Trophoblast cell (in vitro differentiated cells and primary cell): ENCODE data around the gene BZW2.

Experiments
- DNase-seq, 2 donors: peaks; one replicate each; pipeline ENCODE4 v3.0.0-alpha.2; 2016
- H2AFZ ChIP-seq: 2 replicates; pipeline ENCODE4 v1.6.1; 2013; ENCODE audit warnings: low read length, moderate library complexity, mild to moderate bottlenecking; ENCODE audit not compliant: insufficient read depth, poor library complexity
- H2AK5ac ChIP-seq: 2 replicates; pipeline ENCODE4 v1.6.1; 2013; ENCODE audit warnings: mild to moderate bottlenecking, low read length
- H2BK120ac ChIP-seq: 2 replicates; pipeline ENCODE4 v1.6.1; 2013; ENCODE audit warnings: low read length, mild to moderate bottlenecking, moderate library complexity; ENCODE audit not compliant: insufficient read depth, poor library complexity
- H2BK12ac ChIP-seq: 2 replicates; pipeline ENCODE4 v1.6.1; 2013; ENCODE audit warnings: mild to moderate bottlenecking, low read length, moderate library complexity
- H2BK5ac ChIP-seq: 2 replicates; pipeline ENCODE4 v1.6.1; 2013; ENCODE audit warnings: low read length, low read depth, moderate library complexity, mild to moderate bottlenecking; ENCODE audit not compliant: poor library complexity
- H3K14ac ChIP-seq: 2 replicates; pipeline ENCODE4 v1.6.1; 2013; ENCODE audit warnings: mild to moderate bottlenecking, low read length
- H3K18ac ChIP-seq: 2 replicates; pipeline ENCODE4 v1.6.1; 2013; ENCODE audit warnings: mild to moderate bottlenecking, low read length
- H3K23ac ChIP-seq: 2 replicates; pipeline ENCODE4 v1.6.1; 2013; ENCODE audit warnings: low read length
- H3K27ac ChIP-seq: 2 replicates; pipeline ENCODE4 v1.5.1; 2013; ENCODE audit warnings: low read depth, mild to moderate bottlenecking, inconsistent platforms, low read length, moderate library complexity
- H3K27me3 ChIP-seq: 2 replicates; pipeline ENCODE4 v1.6.1; 2013; ENCODE audit warnings: inconsistent platforms, mild to moderate bottlenecking, low read length, moderate library complexity; ENCODE audit not compliant: insufficient read depth
- H3K36me3 ChIP-seq, 2 experiments: 1 replicate in 1 of 2; 2 replicates in 1 of 2; pipeline ENCODE4 v1.6.1; 2013; ENCODE audit warnings: low read length in 2 of 2, mild to moderate bottlenecking in 2 of 2, moderate library complexity in 1 of 2; ENCODE audit not compliant: insufficient read depth in 2 of 2, control insufficient read depth in 1 of 2
- H3K4ac ChIP-seq: 2 replicates; pipeline ENCODE4 v1.6.1; 2013; ENCODE audit warnings: low read depth, mild to moderate bottlenecking, low read length, moderate library complexity
- H3K4me1 ChIP-seq, 2 experiments: 1 replicate in 1 of 2; 2 replicates in 1 of 2; pipeline ENCODE4 v1.6.1; 2013; ENCODE audit warnings: low read length in 2 of 2, mild to moderate bottlenecking in 2 of 2, moderate library complexity in 1 of 2; ENCODE audit not compliant: insufficient read depth in 2 of 2, control insufficient read depth in 1 of 2
- H3K4me2 ChIP-seq: 2 replicates; pipeline ENCODE4 v1.6.1; 2013; ENCODE audit warnings: inconsistent platforms, mild to moderate bottlenecking, low read length, moderate library complexity
- H3K4me3 ChIP-seq: 2 replicates; pipeline ENCODE4 v1.5.1; 2013; ENCODE audit warnings: mild to moderate bottlenecking, low read depth, low read length, inconsistent platforms
- H3K79me1 ChIP-seq: one replicate; pipeline ENCODE4 v1.6.1; 2013; ENCODE audit warnings: low read length
- H3K79me2 ChIP-seq: 2 replicates; pipeline ENCODE4 v1.6.1; 2013; ENCODE audit warnings: low read length, mild to moderate bottlenecking; ENCODE audit not compliant: control insufficient read depth, insufficient read depth, poor library complexity
- H3K9ac ChIP-seq: 2 replicates; pipeline ENCODE4 v1.6.1; 2013; ENCODE audit warnings: mild to moderate bottlenecking, low read length
- H3K9me3 ChIP-seq: 2 replicates; pipeline ENCODE4 v1.6.1; 2013; ENCODE audit warnings: low read depth, mild to moderate bottlenecking, control low read depth, inconsistent platforms, low read length; ENCODE audit not compliant: insufficient read depth
- H4K12ac ChIP-seq: 2 replicates; pipeline ENCODE4 v1.6.1; 2013; ENCODE audit warnings: low read depth, mild to moderate bottlenecking, low read length, moderate library complexity
- H4K8ac ChIP-seq: 2 replicates; pipeline ENCODE4 v1.6.1; 2013; ENCODE audit warnings: low read depth, mild to moderate bottlenecking, low read length, moderate library complexity
- H4K91ac ChIP-seq: one replicate; pipeline ENCODE4 v1.6.1; 2013; ENCODE audit warnings: low read depth, mild to moderate bottlenecking, low read length, moderate library complexity
- WGBS: extraction: QIAGEN DNeasy Blood & Tissue Kit; methylation state at CpG from one replicate; pipeline ENCODE4 v1.1.7; 2013; ENCODE audit warnings: missing lambda C conversion rate; ENCODE audit not compliant: insufficient read length, insufficient coverage; ENCODE audit errors: extremely low coverage; 5-methylcytosine and 5-hydroxymethylcytosine counted together

The BZW2 gene

GRCh38 chr7:16729541-16729940, 83.6 kb downstream of the BZW2 start:
- Histone ChIP-seq H4K8ac (no peak overlapping the region), H2AFZ (no peak overlapping the region), H3K4me3 (no peak overlapping the region)

GRCh38 chr7:16730937-16731336, 85.0 kb downstream of the BZW2 start:
- DNase-seq, result peak in 1 of 2 donors; percentile 50
- Histone ChIP-seq H3K27me3 (no peaks in the 10 kb centered on the region), H3K9me3 (no peaks in the 10 kb centered on the region), H4K12ac (no peak overlapping the region), H3K4me3 (no peak overlapping the region), H3K4me1 (peaks cover 3 to 6% of the 10 kb centered on the region in 2 experiments), H3K18ac (no peak overlapping the region), H3K27ac (no peak overlapping the region), H3K79me1 (no peaks in the 10 kb centered on the region), H3K79me2 (no peaks in the 10 kb centered on the region), H3K14ac (no peak overlapping the region), H3K36me3 (peaks cover 0 to 4% of the 10 kb centered on the region in 2 experiments), H3K4me2 (no peak overlapping the region), H2BK120ac (no peak overlapping the region), H4K91ac (no peak overlapping the region), H2AFZ (no peak overlapping the region), H2BK12ac (no peak overlapping the region), H3K9ac (no peak overlapping the region), H4K8ac (no peak overlapping the region), H3K23ac (no peak overlapping the region), H3K4ac (no peak overlapping the region), H2AK5ac (no peak overlapping the region), H2BK5ac (no peak overlapping the region)
- no CpG with 5 or more reads among the region's 3 CpGs for WGBS

More at GRCh38 chr7:16729541-16729940, 83.6 kb downstream of the BZW2 start:
- Histone ChIP-seq H3K14ac (no peak overlapping the region), H3K4ac (no peak overlapping the region), H2AK5ac (no peak overlapping the region), H3K79me1 (no peaks in the 10 kb centered on the region), H3K27me3 (no peaks in the 10 kb centered on the region), H3K27ac (no peak overlapping the region), H2BK120ac (no peak overlapping the region), H3K4me1 (peaks cover 3 to 6% of the 10 kb centered on the region in 2 experiments), H3K23ac (no peak overlapping the region), H3K9me3 (no peaks in the 10 kb centered on the region), H3K36me3 (peaks cover 0 to 4% of the 10 kb centered on the region in 2 experiments), H4K12ac (no peak overlapping the region), H4K91ac (no peak overlapping the region), H3K4me2 (no peak overlapping the region), H3K18ac (no peak overlapping the region), H2BK12ac (no peak overlapping the region), H3K9ac (no peak overlapping the region), H2BK5ac (no peak overlapping the region), H3K79me2 (no peaks in the 10 kb centered on the region)
- DNase-seq, result no peak
- no CpG with 5 or more reads among the region's 2 CpGs for WGBS

DNA sequence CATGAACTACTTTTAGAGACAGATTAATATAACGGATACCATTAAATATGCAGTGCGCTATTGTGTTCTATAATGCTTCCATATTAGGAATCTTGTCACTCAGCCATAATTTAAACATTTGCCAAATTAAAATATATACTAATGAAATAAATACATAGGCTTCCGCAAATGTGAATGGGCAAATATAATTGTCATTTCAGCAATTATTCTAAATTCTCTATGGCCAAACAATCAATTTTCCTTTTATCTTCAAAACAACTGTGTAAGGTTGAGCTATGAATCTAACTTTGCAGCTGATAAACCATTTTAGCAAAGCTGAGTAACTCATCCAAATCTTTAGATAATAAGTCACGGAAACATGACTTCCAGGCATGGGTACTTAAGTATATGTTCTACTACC, 86.8 kb downstream of the BZW2 start:
- Histone ChIP-seq H3K14ac (no peak overlapping the region), H3K18ac (no peak overlapping the region), H2AK5ac (no peak overlapping the region), H3K79me1 (no peaks in the 10 kb centered on the region), H3K27ac (no peak overlapping the region), H2BK12ac (no peak overlapping the region), H4K8ac (no peak overlapping the region), H4K12ac (no peak overlapping the region), H3K79me2 (no peaks in the 10 kb centered on the region), H3K4ac (no peak overlapping the region), H3K4me3 (no peak overlapping the region), H2BK5ac (no peak overlapping the region), H2BK120ac (no peak overlapping the region), H3K23ac (no peak overlapping the region), H4K91ac (no peak overlapping the region), H3K9ac (no peak overlapping the region), H3K4me2 (no peak overlapping the region), H3K27me3 (no peaks in the 10 kb centered on the region), H2AFZ (no peak overlapping the region), H3K4me1 (peaks cover 3 to 6% of the 10 kb centered on the region in 2 experiments), H3K9me3 (no peaks in the 10 kb centered on the region), H3K36me3 (peaks cover 0 to 4% of the 10 kb centered on the region in 2 experiments)
- no peak for DNase-seq
- no CpG with 5 or more reads among the region's 4 CpGs for WGBS

GRCh38 chr7:16734148-16734726, 88.3 kb downstream of the BZW2 start:
- Histone ChIP-seq H3K9me3 (no peaks in the 10 kb centered on the region), H3K79me1 (no peaks in the 10 kb centered on the region), H4K12ac (no peak overlapping the region), H2BK120ac (no peak overlapping the region), H3K27ac (no peak overlapping the region), H2BK12ac (no peak overlapping the region), H3K18ac (no peak overlapping the region), H3K23ac (no peak overlapping the region), H3K27me3 (no peaks in the 10 kb centered on the region), H3K36me3 (peaks cover 0 to 2% of the 10 kb centered on the region in 2 experiments), H2AK5ac (no peak overlapping the region), H4K91ac (no peak overlapping the region), H3K4me3 (no peak overlapping the region), H3K4me2 (no peak overlapping the region), H3K4ac (no peak overlapping the region), H3K79me2 (no peaks in the 10 kb centered on the region), H2BK5ac (no peak overlapping the region), H4K8ac (no peak overlapping the region), H2AFZ (no peak overlapping the region), H3K9ac (no peak overlapping the region), H3K4me1 (peaks cover 3 to 6% of the 10 kb centered on the region in 2 experiments), H3K14ac (no peak overlapping the region)
- no CpG with 5 or more reads among the region's 7 CpGs for WGBS
- no peak for DNase-seq
